SU-DHL-6 (cell line): Measurements from ENCODE around the gene DAPK1.

Experiments used
- H2AFZ ChIP-seq: fragments of 200-600 bp; sonication (generic); 2 replicates; pipeline ENCODE4 v1.6.1; 2014; ENCODE audit warnings: low read depth, mild to moderate bottlenecking, moderate library complexity, mixed read lengths, antibody characterized with exemption, low read length; ENCODE audit not compliant: severe bottlenecking
- H3F3A ChIP-seq: fragments of 200-600 bp; shearing (Covaris generic); 2 replicates; pipeline ENCODE4 v1.6.0; 2016; ENCODE audit warnings: antibody characterized with exemption, mild to moderate bottlenecking; ENCODE audit not compliant: insufficient read depth
- H3K27ac ChIP-seq: fragments of 200-600 bp; sonication (generic); 2 replicates; pipeline ENCODE4 v1.5.1; 2016; ENCODE audit warnings: low read depth, mild to moderate bottlenecking, low read length, moderate library complexity, mixed read lengths
- H3K27me3 ChIP-seq: fragments of 200-600 bp; sonication (generic), shearing (Covaris generic); 2 replicates; pipeline ENCODE4 v1.6.0; 2014; ENCODE audit warnings: mild to moderate bottlenecking, low read length
- H3K36me3 ChIP-seq: fragments of 200-600 bp; sonication (generic); 2 replicates; pipeline ENCODE4 v1.6.1; 2014; ENCODE audit warnings: mild to moderate bottlenecking, low read length, mixed read lengths
- H3K4me2 ChIP-seq: fragments of 300-600, 200-600 bp; shearing (Covaris generic), sonication (generic); 2 replicates; pipeline ENCODE4 v1.6.0; 2014; ENCODE audit warnings: low read length, low read depth, mild to moderate bottlenecking; ENCODE audit not compliant: poor library complexity, severe bottlenecking
- H3K4me3 ChIP-seq: fragments of 200-600 bp; sonication (generic); 2 replicates; pipeline ENCODE4 v1.5.1; 2014; ENCODE audit warnings: antibody characterized with exemption, low read length, mild to moderate bottlenecking, mixed read lengths; ENCODE audit not compliant: insufficient read depth, poor library complexity, severe bottlenecking
- H3K79me2 ChIP-seq: fragments of 200-600 bp; sonication (generic); 2 replicates; pipeline ENCODE4 v1.6.1; 2014; ENCODE audit warnings: mild to moderate bottlenecking, low read length, moderate library complexity; ENCODE audit not compliant: insufficient read depth
- H3K9ac ChIP-seq: fragments of 200-600 bp; sonication (generic); 2 replicates; pipeline ENCODE4 v1.7.0; 2014; ENCODE audit warnings: mild to moderate bottlenecking, low read length
- H3K9me2 ChIP-seq: fragments of 200-600 bp; sonication (generic); replicated peaks from 2 replicates; pipeline ENCODE4 v1.6.1; 2014; ENCODE audit warnings: low read length; ENCODE audit not compliant: insufficient read depth
- H3K9me3 ChIP-seq: fragments of 200-600 bp; sonication (generic); 2 replicates; pipeline ENCODE4 v1.6.1; 2014; ENCODE audit warnings: low read length, mixed read lengths; ENCODE audit not compliant: insufficient read depth
- H4K20me1 ChIP-seq: fragments of 200-600 bp; sonication (generic); 2 replicates; pipeline ENCODE4 v1.6.1; 2014; ENCODE audit warnings: low read depth, mild to moderate bottlenecking, antibody characterized with exemption, low read length, moderate library complexity, mixed read lengths
- CTCF ChIP-seq: fragments of 200-600 bp; sonication (generic); IDR thresholded peaks from one replicate; pipeline ENCODE4 v1.5.1; 2017; ENCODE audit warnings: antibody characterized with exemption, mild to moderate bottlenecking, low read length, moderate library complexity; ENCODE audit not compliant: insufficient read depth, poor library complexity, severe bottlenecking
- EZH2phosphoT487 ChIP-seq: fragments of 200-600 bp; sonication (generic), shearing (Covaris generic); conservative IDR thresholded peaks from 2 replicates; pipeline ENCODE4 v1.6.1; 2018; ENCODE audit warnings: mild to moderate bottlenecking, antibody characterized with exemption, low read length, moderate library complexity, mixed read lengths

Gene DAPK1

GRCh38 chr9:87557996-87558395, 60.3 kb downstream of the DAPK1 start:
- H4K20me1 ChIP-seq, result no peaks in the 10 kb centered on the region
- no peaks in the 10 kb centered on the region for H3K9me3 ChIP-seq
- H3K27me3 ChIP-seq, result no peaks in the 10 kb centered on the region
- no peak for TF ChIP-seq EZH2phosphoT487
- no peak for TF ChIP-seq CTCF
- no peak overlapping the region for H3K4me2 ChIP-seq
- no peaks in the 10 kb centered on the region for H3K36me3 ChIP-seq
- no peak overlapping the region for H3K27ac ChIP-seq
- H3K4me3 ChIP-seq, result no peak overlapping the region
- no peaks in the 10 kb centered on the region for H3K79me2 ChIP-seq
- H3K9ac ChIP-seq, result no peak overlapping the region
- H2AFZ ChIP-seq, result no peak overlapping the region
- no peaks in the 10 kb centered on the region for H3F3A ChIP-seq
- H3K9me2 ChIP-seq, result no peaks in the 10 kb centered on the region

- H3K4me3 ChIP-seq, result no peak overlapping the region
- no peaks in the 10 kb centered on the region for H4K20me1 ChIP-seq
- H3K79me2 ChIP-seq, result no peaks in the 10 kb centered on the region
- no peak overlapping the region for H3K4me2 ChIP-seq
- TF ChIP-seq EZH2phosphoT487 (no peak), CTCF (no peak)
- no peak overlapping the region for H3K27ac ChIP-seq
- no peak overlapping the region for H2AFZ ChIP-seq
- H3F3A ChIP-seq, result no peaks in the 10 kb centered on the region
- H3K9me3 ChIP-seq, result no peaks in the 10 kb centered on the region
- no peaks in the 10 kb centered on the region for H3K27me3 ChIP-seq
- H3K36me3 ChIP-seq, result no peaks in the 10 kb centered on the region
- no peaks in the 10 kb centered on the region for H3K9me2 ChIP-seq
- H3K9ac ChIP-seq, result no peak overlapping the region
These were observed 61.0 kb downstream of the DAPK1 start for GRCh38 chr9:87558606-87559190.

- no peaks in the 10 kb centered on the region for H3K36me3 ChIP-seq
- no peak overlapping the region for H3K9ac ChIP-seq
- H3K4me3 ChIP-seq, result no peak overlapping the region
- no peaks in the 10 kb centered on the region for H3K9me3 ChIP-seq
- no peaks in the 10 kb centered on the region for H3F3A ChIP-seq
- H3K79me2 ChIP-seq, result no peaks in the 10 kb centered on the region
- no peak overlapping the region for H3K27ac ChIP-seq
- H3K27me3 ChIP-seq, result no peaks in the 10 kb centered on the region
- no peak overlapping the region for H2AFZ ChIP-seq
- TF ChIP-seq EZH2phosphoT487 (no peak), CTCF (no peak)
- no peaks in the 10 kb centered on the region for H4K20me1 ChIP-seq
- H3K9me2 ChIP-seq, result no peaks in the 10 kb centered on the region
- H3K4me2 ChIP-seq, result no peak overlapping the region
These were observed 64.4 kb downstream of the DAPK1 start for GRCh38 chr9:87562062-87562461.
